DOHH2 (cell line): ENCODE results near the gene METTL14.

Source experiments
- CTCF ChIP-seq: fragments of 200-600 bp; sonication (generic); IDR thresholded peaks from one replicate; pipeline ENCODE4 v1.5.1; 2014; ENCODE audit warnings: antibody characterized with exemption, mild to moderate bottlenecking, low read depth, low read length; ENCODE audit not compliant: poor library complexity, severe bottlenecking
- EZH2phosphoT487 ChIP-seq: fragments of 200-600 bp; sonication (generic); IDR thresholded peaks from 2 replicates; pipeline ENCODE4 v1.6.1; 2017; ENCODE audit warnings: borderline replicate concordance, mild to moderate bottlenecking, antibody characterized with exemption, low read length, moderate library complexity, mixed read lengths

- no peak for TF ChIP-seq CTCF
- no peak for TF ChIP-seq EZH2phosphoT487
Observed at GRCh38 chr4:118703118-118703517, 17.9 kb downstream of the METTL14 start.
